K562 (cell line): ENCODE measurements around the gene CRACR2B. TPM values are rescaled to one million over a fixed set of nuclear protein-coding genes. Genes with fewer than 3 reads are reported as not detected.
A peak's percentile ranks its signal among the peaks of the same experiment; 100 is the strongest.

Experiments used
- ATF4 ChIP-seq: fragments of 450-650 bp; formaldehyde crosslinking; IDR thresholded peaks from 2 replicates; pipeline ENCODE4 v1.4.0; 2022; ENCODE audit warnings: mild to moderate bottlenecking, moderate library complexity
- CREBBP ChIP-seq: IDR thresholded peaks from one replicate; pipeline ENCODE4 v1.6.1; 2012; ENCODE audit warnings: low read depth, mild to moderate bottlenecking, control low read depth, inconsistent platforms, low read length
- LEF1 ChIP-seq: fragments of 450-650 bp; IDR thresholded peaks from 2 replicates; pipeline ENCODE4 v1.6.1; 2016; ENCODE audit warnings: mild to moderate bottlenecking
- MBD1 ChIP-seq: fragments of 250-450 bp; sonication (Bioruptor Pico); IDR thresholded peaks from 2 replicates; pipeline ENCODE4 v1.8.0; 2022; ENCODE audit warnings: inconsistent platforms
- MBD2 ChIP-seq: sonication (generic); IDR thresholded peaks from 2 replicates; pipeline ENCODE4 v1.6.1; 2016; ENCODE audit warnings: low read depth, borderline replicate concordance
- MED1 ChIP-seq: sonication (generic); formaldehyde crosslinking; IDR thresholded peaks from 2 replicates; pipeline ENCODE4 v1.8.1; 2023; ENCODE audit warnings: missing genetic modification reagents, borderline replicate concordance
- MYBL2 ChIP-seq, 2 experiments: fragments of 450-650 bp in 1 of 2; sonication (generic) in 1 of 2; formaldehyde crosslinking in 1 of 2; IDR thresholded peaks; 2 replicates each; pipeline versions ENCODE4 v1.6.1 to v1.8.1; 2017 to 2022; ENCODE audit warnings: borderline replicate concordance in 1 of 2, inconsistent platforms in 1 of 2, low read depth in 1 of 2, mild to moderate bottlenecking in 1 of 2, missing genetic modification reagents in 1 of 2, moderate library complexity in 1 of 2
- NEUROD1 ChIP-seq: fragments of 150-350 bp; IDR thresholded peaks from 2 replicates; pipeline ENCODE4 v1.6.1; 2014; ENCODE audit warnings: borderline replicate concordance, low read length, low read depth; ENCODE audit not compliant: partially characterized antibody
- NFIX ChIP-seq: fragments of 250-450 bp; sonication (Bioruptor Pico); IDR thresholded peaks from 2 replicates; pipeline ENCODE4 v1.4.0; 2020; ENCODE audit warnings: low read depth, mild to moderate bottlenecking, moderate library complexity
- NUFIP1 ChIP-seq: fragments of 450-650 bp; IDR thresholded peaks from 2 replicates; pipeline ENCODE4 v1.6.1; 2018; ENCODE audit not compliant: partially characterized antibody
- SMARCA4 ChIP-seq: fragments of 450-650 bp; IDR thresholded peaks from 2 replicates; pipeline ENCODE4 v1.6.1; 2016
- SRSF3 ChIP-seq: fragments of 200-400 bp; formaldehyde crosslinking; IDR thresholded peaks from 2 replicates; pipeline ENCODE4 v1.6.1; 2016; ENCODE audit warnings: mild to moderate bottlenecking, low read length, moderate library complexity; ENCODE audit not compliant: insufficient read depth
- STAG1 ChIP-seq: sonication (generic); formaldehyde crosslinking; IDR thresholded peaks from 2 replicates; pipeline ENCODE4 v1.5.0; 2020; ENCODE audit warnings: missing genetic modification reagents, borderline replicate concordance
- YBX1 ChIP-seq: fragments of 450-650 bp; IDR thresholded peaks from 2 replicates; pipeline ENCODE4 v1.7.1; 2016; ENCODE audit warnings: mild to moderate bottlenecking
- ZMIZ1 ChIP-seq, 2 experiments: fragments of 150-350 bp in 1 of 2; IDR thresholded peaks; 2 replicates each; pipeline ENCODE4 v1.6.1; 2012 to 2016; ENCODE audit warnings: low read depth in 2 of 2, low read length in 2 of 2, mild to moderate bottlenecking in 1 of 2, moderate library complexity in 1 of 2
- ZNF12 ChIP-seq: sonication (generic); formaldehyde crosslinking; IDR thresholded peaks from 2 replicates; pipeline ENCODE4 v1.4.0; 2020; ENCODE audit warnings: mild to moderate bottlenecking, missing genetic modification reagents
- ZNF134 ChIP-seq: fragments of 250-450 bp; sonication (Bioruptor Pico); conservative IDR thresholded peaks from 2 replicates; pipeline ENCODE4 v1.4.0; 2020
- ZNF232 ChIP-seq: sonication (generic); formaldehyde crosslinking; IDR thresholded peaks from 2 replicates; pipeline ENCODE4 v1.8.0; 2022; ENCODE audit warnings: mild to moderate bottlenecking, missing genetic modification reagents
- ZNF41 ChIP-seq: fragments of 250-450 bp; sonication (Bioruptor Pico); conservative IDR thresholded peaks from 2 replicates; pipeline ENCODE4 v1.4.0; 2020; ENCODE audit warnings: mild to moderate bottlenecking
- ZNF431 ChIP-seq: sonication (generic); formaldehyde crosslinking; IDR thresholded peaks from 2 replicates; pipeline ENCODE4 v1.8.0; 2022; ENCODE audit warnings: mild to moderate bottlenecking, missing genetic modification reagents
- ZNF639 ChIP-seq, 2 experiments: fragments of 200-800 bp in 1 of 2; sonication (Bioruptor generic) in 1 of 2; sonication (generic) in 1 of 2; formaldehyde crosslinking in 1 of 2; IDR thresholded peaks in 1 of 2; conservative IDR thresholded peaks in 1 of 2; 2 replicates each; pipeline versions ENCODE4 v1.5.0 to v1.6.1; 2016 to 2020; ENCODE audit warnings: missing compliant biosample characterization in 1 of 2, missing genetic modification characterization in 1 of 2, missing genetic modification reagents in 1 of 2
- polyA plus RNA-seq, 8 experiments: library from polyadenylated mRNA; depleted of rRNA in 4 of 8; stranded (reverse) in 5 of 8; unstranded in 3 of 8; fragments of >200 nt; fragmentation: Nextera tagmentation in 2 of 8; fragmentation: Illumina TruSeq in 1 of 8; extraction: Ambion mirVana in 2 of 8; extraction: Trizol in 1 of 8; gene quantifications; 2 replicates each; pipeline versions ENCODE4 v1.2.1 to v1.2.3, GENCODE V29; 2011 to 2014; ENCODE audit warnings: inconsistent platforms in 1 of 8, missing spikeins in 1 of 8
- total RNA-seq, 7 experiments: library from RNA; depleted of rRNA in 6 of 7; stranded (reverse); fragments of >200 nt in 6 of 7; fragmentation: Illumina TruSeq in 2 of 7; extraction: Trizol in 2 of 7; gene quantifications; 2 replicates each; pipeline versions ENCODE4 v1.2.1 to v1.2.3, GENCODE V29; 2011 to 2021; ENCODE audit warnings: low replicate concordance in 1 of 7

The CRACR2B gene
- total and polyA plus RNA-seq, 9 of the 15 experiments (the other 6 are each of a cell fraction or from before 2014, with no cell fraction given): 0.10 to 51.0 (median 6.0) TPM

- TF ChIP-seq ZNF639 (CRISPR knock-in tag; conservative IDR thresholded peaks at IDR 0.05 in 1 of 2, IDR thresholded peaks at IDR 0.05 in 1 of 2): no peak
- TF ChIP-seq ZNF431 (CRISPR knock-in tag): no peak
- TF ChIP-seq NUFIP1: no peak
- no peak for TF ChIP-seq ZNF232 (CRISPR knock-in tag)
- no peak for TF ChIP-seq MED1
- no peak for TF ChIP-seq YBX1
- TF ChIP-seq ZNF41 (CRISPR knock-in tag): no peak
- peak; percentile 65 for TF ChIP-seq MBD2
- peak; percentile 66 for TF ChIP-seq ZNF134 (CRISPR knock-in tag)
- peak in 1 of 2 experiments; percentile 86; a peak in 2 of 4 replicates for TF ChIP-seq ZMIZ1 (IDR thresholded peaks at IDR 0.05; ENCODE audit: low read depth in 2 of 2, low read length in 2 of 2)
- 0 out of 2 replicates have a peak, but pooled peaks have one; percentile 49 for TF ChIP-seq ZNF12 (CRISPR knock-in tag)
- TF ChIP-seq SRSF3: no peak
- no peak for TF ChIP-seq CREBBP
- TF ChIP-seq STAG1: no peak
- TF ChIP-seq ATF4 (CRISPR knock-in tag): no peak
- TF ChIP-seq MYBL2 (IDR thresholded peaks at IDR 0.05; ENCODE audit: low read depth): no peak
- no peak for TF ChIP-seq MYBL2 (CRISPR knock-in tag; IDR thresholded peaks at IDR 0.05; ENCODE audit: borderline replicate concordance)
- TF ChIP-seq MBD1 (CRISPR knock-in tag): no peak
- no peak for TF ChIP-seq NFIX (CRISPR knock-in tag)
- TF ChIP-seq NEUROD1: no peak
- peak; percentile 87 for TF ChIP-seq SMARCA4
- TF ChIP-seq LEF1: 0 out of 2 replicates have a peak, but pooled peaks have one; percentile 30
Measured at GRCh38 chr11:875769-876301, 48.1 kb downstream of the CRACR2B start (continued).
